Mucosa of descending colon (tissue), 3 donors: Measurements from ENCODE around the gene DMRTA1. TPM values are rescaled to one million over a fixed set of nuclear protein-coding genes. Genes with fewer than 3 reads are reported as not detected.
A peak's percentile ranks its signal among the peaks of the same experiment; 100 is the strongest.

Source experiments
- ATAC-seq: fragments of 200-7000 bp; cut with Tn5 transposase; one replicate; pipeline ENCODE4 v1.9.1; 2020; ENCODE audit warnings: mild to moderate bottlenecking, moderate library complexity
- DNase-seq, 3 donors: peaks; one replicate each; pipeline ENCODE4 v3.0.0-alpha.2; 2020
- H3K36me3 ChIP-seq: fragments of 200-600 bp; one replicate; pipeline ENCODE4 v1.8.0; 2021; ENCODE audit warnings: low read depth, mild to moderate bottlenecking
- H3K4me1 ChIP-seq: fragments of 200-600 bp; one replicate; pipeline ENCODE4 v1.8.0; 2021; ENCODE audit warnings: low read depth, mild to moderate bottlenecking
- H3K4me3 ChIP-seq: fragments of 200-600 bp; one replicate; pipeline ENCODE4 v1.8.0; 2021; ENCODE audit warnings: mild to moderate bottlenecking
- H3K9me3 ChIP-seq: fragments of 200-600 bp; one replicate; pipeline ENCODE4 v1.8.0; 2021; ENCODE audit warnings: mild to moderate bottlenecking
- intact Hi-C, 2 donors: fragments of 100-400 bp; cut with DNase I in 1 of 2; cut with micrococcal nuclease in 1 of 2; formaldehyde crosslinking; loops; one replicate each; pipeline versions ENCODE4 v1.11.0 to v1.11.1; 2022; cut with DNase I, micrococcal nuclease
- long read RNA-seq, 2 donors: library from polyadenylated mRNA; unstranded; transcript quantifications; one replicate each; pipeline ENCODE4 v2.0.0, GENCODE V29; 2019 to 2021
- total RNA-seq, 3 donors: library from RNA; stranded (reverse); fragmentation: NEBNext Ultra II Directional in 2 of 3; extraction: Animal tissue kit (Norgen Biotek cat#: 25700) in 2 of 3; gene quantifications; one replicate each; pipeline versions ENCODE4 v1.2.1 to v1.2.4, GENCODE V29; 2021 to 2023
- TF ChIP-seq, protein P1 (sequence below): fragments of 200-600 bp; IDR thresholded peaks from one replicate; pipeline ENCODE4 v1.8.0; 2022; ENCODE audit warnings: antibody characterized with exemption, mild to moderate bottlenecking
- donor health status: DM: no; HTN: no; CAD: no; lungs with moderate emphysema.
- donor health status: DM: no; HTN: no; CAD: no.
- donor health status: DM: no; HTN: yes; CAD: no.

The DMRTA1 gene, protein sequence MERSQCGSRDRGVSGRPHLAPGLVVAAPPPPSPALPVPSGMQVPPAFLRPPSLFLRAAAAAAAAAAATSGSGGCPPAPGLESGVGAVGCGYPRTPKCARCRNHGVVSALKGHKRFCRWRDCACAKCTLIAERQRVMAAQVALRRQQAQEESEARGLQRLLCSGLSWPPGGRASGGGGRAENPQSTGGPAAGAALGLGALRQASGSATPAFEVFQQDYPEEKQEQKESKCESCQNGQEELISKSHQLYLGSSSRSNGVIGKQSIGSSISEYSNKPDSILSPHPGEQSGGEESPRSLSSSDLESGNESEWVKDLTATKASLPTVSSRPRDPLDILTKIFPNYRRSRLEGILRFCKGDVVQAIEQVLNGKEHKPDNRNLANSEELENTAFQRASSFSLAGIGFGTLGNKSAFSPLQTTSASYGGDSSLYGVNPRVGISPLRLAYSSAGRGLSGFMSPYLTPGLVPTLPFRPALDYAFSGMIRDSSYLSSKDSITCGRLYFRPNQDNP
- total RNA-seq, result 1 to 10 TPM; 1.0 to 1.3 (median 1.2) TPM
- long read RNA-seq, donor 1, result 0 reads
- long read RNA-seq, donor 2, full-length matches to known transcripts, result 5 of 6 reads
- long read RNA-seq, donor 2, partial matches to known transcripts, result 0 of 6 reads
- long read RNA-seq, donor 2, other reads (novel, unspliced or antisense), result 1 of 6 reads

DNA sequence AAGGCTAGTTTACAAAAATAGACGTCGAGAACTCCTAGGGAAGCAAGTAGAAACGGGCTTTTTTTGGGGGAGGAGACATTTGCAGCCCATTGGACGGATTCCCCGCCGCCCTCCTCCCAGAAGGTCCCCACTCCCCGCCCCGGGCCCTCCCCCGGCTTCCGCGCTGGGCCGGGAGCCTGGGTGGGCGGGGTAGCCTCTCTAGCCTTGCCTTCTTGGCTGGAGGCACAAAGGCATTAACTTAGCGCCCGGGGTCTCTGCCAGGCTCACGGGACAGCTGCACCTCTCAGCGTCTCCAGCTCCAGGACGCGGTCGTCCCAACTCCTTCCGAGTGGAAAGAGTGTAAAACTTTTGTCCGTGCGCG, at the start of gene DMRTA1:
TSS of gene DMRTA1 (plus strand) at position 236 of the 361 bp plus-strand sequence. CDS start 242 bp downstream, outside the sequence.
- TF ChIP-seq, protein P1, sequence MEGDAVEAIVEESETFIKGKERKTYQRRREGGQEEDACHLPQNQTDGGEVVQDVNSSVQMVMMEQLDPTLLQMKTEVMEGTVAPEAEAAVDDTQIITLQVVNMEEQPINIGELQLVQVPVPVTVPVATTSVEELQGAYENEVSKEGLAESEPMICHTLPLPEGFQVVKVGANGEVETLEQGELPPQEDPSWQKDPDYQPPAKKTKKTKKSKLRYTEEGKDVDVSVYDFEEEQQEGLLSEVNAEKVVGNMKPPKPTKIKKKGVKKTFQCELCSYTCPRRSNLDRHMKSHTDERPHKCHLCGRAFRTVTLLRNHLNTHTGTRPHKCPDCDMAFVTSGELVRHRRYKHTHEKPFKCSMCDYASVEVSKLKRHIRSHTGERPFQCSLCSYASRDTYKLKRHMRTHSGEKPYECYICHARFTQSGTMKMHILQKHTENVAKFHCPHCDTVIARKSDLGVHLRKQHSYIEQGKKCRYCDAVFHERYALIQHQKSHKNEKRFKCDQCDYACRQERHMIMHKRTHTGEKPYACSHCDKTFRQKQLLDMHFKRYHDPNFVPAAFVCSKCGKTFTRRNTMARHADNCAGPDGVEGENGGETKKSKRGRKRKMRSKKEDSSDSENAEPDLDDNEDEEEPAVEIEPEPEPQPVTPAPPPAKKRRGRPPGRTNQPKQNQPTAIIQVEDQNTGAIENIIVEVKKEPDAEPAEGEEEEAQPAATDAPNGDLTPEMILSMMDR, result no peak

DNA sequence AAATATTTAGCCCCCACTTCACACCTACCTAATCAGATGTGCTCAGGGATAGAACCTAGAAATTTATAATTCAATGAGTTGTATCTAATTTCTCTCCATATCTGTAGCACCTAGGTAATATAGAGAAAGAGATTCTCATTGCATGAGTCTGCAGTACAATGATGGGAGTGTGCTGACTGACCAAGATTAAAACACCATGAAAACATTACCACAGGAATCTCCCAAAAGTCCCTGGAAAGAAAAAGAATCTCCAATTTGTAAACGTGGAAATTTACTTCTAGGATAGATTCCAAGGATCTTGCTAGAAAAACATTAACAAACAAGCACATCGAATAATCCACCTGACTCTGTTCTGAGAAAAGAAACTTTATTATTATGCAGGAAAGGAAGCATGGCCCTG, 45.0 kb upstream of the DMRTA1 start:
- no peak for ATAC-seq

More for the DNA sequence above, at the start of gene DMRTA1:
- Histone ChIP-seq H3K36me3 (no peaks in the 10 kb centered on the region), H3K4me1 (no peaks in the 10 kb centered on the region), H3K9me3 (no peaks in the 10 kb centered on the region), H3K4me3 (peak within 1 kb of the TSS; percentile 40)
- DNase-seq, result peak; percentile 71 to 86 (median 75)
- intact Hi-C loops, result no loop called here
- ATAC-seq, result peak; percentile 88

DNA sequence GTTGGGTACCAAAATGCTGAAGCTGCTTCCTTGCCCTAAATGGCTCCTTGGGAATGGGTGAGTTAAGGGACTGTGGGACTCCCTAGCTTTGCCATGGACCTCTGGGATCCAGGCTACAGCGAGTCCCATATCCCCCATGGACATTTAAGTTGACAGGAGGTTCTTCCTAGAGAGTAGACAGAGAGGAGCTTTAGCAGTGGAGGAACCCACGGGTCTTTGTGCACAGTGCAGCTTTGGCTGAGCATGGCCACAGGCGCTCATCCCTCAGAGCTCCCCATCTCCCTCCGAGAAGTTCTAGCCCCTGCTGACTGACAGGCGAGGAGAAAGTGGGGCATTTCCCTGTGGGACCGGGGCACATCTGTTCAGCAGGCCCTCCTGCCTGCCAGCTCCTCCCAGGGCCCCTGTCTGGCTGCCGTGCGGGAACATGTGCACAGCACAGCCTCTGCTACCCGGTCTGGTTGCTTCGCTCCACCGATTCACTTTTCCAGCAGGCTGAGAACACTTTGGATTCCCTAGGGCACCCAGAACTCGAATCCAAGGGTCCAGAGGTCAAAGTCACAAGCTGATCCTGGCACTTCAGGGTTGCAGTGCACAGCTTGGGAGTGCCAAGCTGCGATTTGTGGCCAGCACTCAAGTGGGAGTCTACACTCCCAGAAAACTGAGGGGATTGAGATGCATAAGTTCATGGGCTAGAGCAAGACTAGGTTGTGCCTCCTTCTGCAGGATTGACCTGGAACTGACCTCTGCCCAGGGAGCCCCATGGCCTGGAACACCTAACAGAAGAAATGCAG, 40.6 kb upstream of the DMRTA1 start:
- DNase-seq (no peak), ATAC-seq (no peak)
- H3K36me3 ChIP-seq, result no peaks in the 10 kb centered on the region
- no peak overlapping the region for H3K4me3 ChIP-seq
- intact Hi-C loops, result no loop called here
- H3K4me1 ChIP-seq, result no peaks in the 10 kb centered on the region
- TF ChIP-seq, protein P1, result no peak
- no peaks in the 10 kb centered on the region for H3K9me3 ChIP-seq

More for the DNA sequence above, 45.0 kb upstream of the DMRTA1 start:
- Histone ChIP-seq H3K9me3 (no peaks in the 10 kb centered on the region), H3K36me3 (no peaks in the 10 kb centered on the region), H3K4me1 (no peaks in the 10 kb centered on the region), H3K4me3 (no peak overlapping the region)
- TF ChIP-seq, protein P1, result no peak
- no peak for DNase-seq
- intact Hi-C loops, result no loop called here

DNA sequence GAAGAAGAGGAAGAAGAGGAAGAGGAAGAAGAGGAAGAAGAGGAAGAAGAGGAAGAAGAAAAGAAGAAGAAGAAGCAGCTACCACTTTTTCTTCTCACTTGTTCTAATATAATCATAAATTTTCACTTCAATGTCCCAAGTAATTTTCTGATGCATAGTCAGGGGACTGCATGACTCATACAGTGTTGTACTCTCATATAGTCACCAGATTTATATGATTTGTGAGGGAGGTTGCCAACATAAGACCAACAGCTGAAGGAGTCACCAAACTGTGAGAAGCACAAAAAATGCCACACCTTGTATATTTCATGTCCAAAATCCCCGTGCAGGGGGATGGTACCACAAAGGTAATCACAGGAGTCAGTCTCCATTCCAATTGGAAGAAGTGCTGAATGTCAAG, 32.7 kb upstream of the DMRTA1 start:
- ATAC-seq (no peak), DNase-seq (no peak)
- Histone ChIP-seq H3K4me1 (no peaks in the 10 kb centered on the region), H3K36me3 (no peaks in the 10 kb centered on the region), H3K9me3 (no peaks in the 10 kb centered on the region), H3K4me3 (no peak overlapping the region)
- TF ChIP-seq, protein P1, result no peak
- intact Hi-C loops, result no loop called here

DNA sequence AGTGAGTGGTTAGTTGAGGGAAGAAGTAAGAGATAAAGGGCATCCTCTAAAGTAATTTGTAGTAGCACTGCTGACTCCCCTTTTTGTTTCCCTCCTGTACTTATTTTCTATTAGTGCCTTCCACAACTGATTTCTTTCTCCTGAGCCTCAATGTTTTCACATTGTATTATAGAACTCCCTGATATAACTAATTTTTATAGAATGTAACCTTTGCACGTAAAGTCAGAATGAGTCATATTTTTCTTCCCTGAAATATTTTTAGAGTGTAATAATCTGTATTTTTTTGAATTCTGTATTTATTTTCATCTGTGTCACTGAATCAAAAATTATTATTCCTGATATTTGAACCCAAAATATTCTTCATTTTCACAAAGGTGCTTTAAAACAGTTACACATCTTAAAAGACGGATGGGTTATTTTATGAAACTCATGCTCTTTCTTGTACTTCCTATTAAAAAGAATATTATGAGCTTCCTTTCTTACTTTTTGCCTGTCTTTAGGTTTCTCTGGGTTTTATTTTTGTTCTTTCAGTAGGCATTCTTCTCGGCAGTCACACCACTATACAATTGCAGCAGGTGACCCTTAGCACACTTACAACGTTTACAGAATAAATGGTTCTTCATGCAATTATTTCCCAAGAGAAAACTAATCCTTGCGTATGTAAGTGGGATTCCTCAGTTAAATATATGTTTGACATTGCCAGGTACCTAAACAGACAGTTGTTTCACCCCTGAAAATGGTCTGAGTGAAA, 30.5 kb upstream of the DMRTA1 start:
- no peak for ATAC-seq
- no peak for DNase-seq
- Histone ChIP-seq H3K9me3 (no peaks in the 10 kb centered on the region), H3K4me3 (no peak overlapping the region), H3K36me3 (no peaks in the 10 kb centered on the region), H3K4me1 (no peaks in the 10 kb centered on the region)
- intact Hi-C loops, result no loop called here
- TF ChIP-seq, protein P1, result no peak
